HG02763 (cell line): ENCODE measurements around the gene ZFR.
"Not testable (repeated sequence)": the region's sequence is repeated elsewhere in the genome, so short reads cannot be mapped to it uniquely, and the experiment has no call there.

Source experiments
- ATAC-seq: cut with Tn5 transposase; IDR thresholded peaks from one replicate; pipeline ENCODE4 v1.9.1; 2021; ENCODE audit warnings: mild to moderate bottlenecking, moderate library complexity; ENCODE audit not compliant: unreplicated experiment

The ZFR gene

GRCh38 chr5:32452316-32452715 is 7.8 kb upstream of the ZFR start:
- ATAC-seq = not testable (repeated sequence)

- ATAC-seq = no peak
These were observed 6.4 kb upstream of the ZFR start for GRCh38 chr5:32450952-32451351.

- no peak for ATAC-seq
These were observed 4.7 kb upstream of the ZFR start for GRCh38 chr5:32449262-32449661.

- no peak for ATAC-seq
These were observed 2.1 kb upstream of the ZFR start for GRCh38 chr5:32446630-32447029.

GRCh38 chr5:32445831-32446614 is 1.5 kb upstream of the ZFR start:
- no peak for ATAC-seq

- no peak for ATAC-seq
These were observed 783 bp upstream of the ZFR start for GRCh38 chr5:32445287-32445758.

GRCh38 chr5:32443541-32444430 is 754 bp downstream of the ZFR start:
- peak; percentile 31 for ATAC-seq

- peak; percentile 22 for ATAC-seq
These were observed 1.4 kb downstream of the ZFR start for GRCh38 chr5:32443145-32443540.

GRCh38 chr5:32439086-32439642 is 5.4 kb downstream of the ZFR start:
- ATAC-seq = no peak

GRCh38 chr5:32436553-32437242 is 7.8 kb downstream of the ZFR start:
- ATAC-seq = no peak

- no peak for ATAC-seq
These were observed 9.2 kb downstream of the ZFR start for GRCh38 chr5:32435383-32435782.

- ATAC-seq = no peak
These were observed 10.3 kb downstream of the ZFR start for GRCh38 chr5:32434221-32434620.

GRCh38 chr5:32432633-32433032 is 11.9 kb downstream of the ZFR start:
- no peak for ATAC-seq

- not testable (repeated sequence) for ATAC-seq
These were observed 13.7 kb downstream of the ZFR start for GRCh38 chr5:32430825-32431224.

- no peak for ATAC-seq
These were observed 16.1 kb downstream of the ZFR start for GRCh38 chr5:32428426-32428825.

- ATAC-seq = no peak
These were observed 17.9 kb downstream of the ZFR start for GRCh38 chr5:32426440-32427151.

GRCh38 chr5:32422697-32423096 is 21.8 kb downstream of the ZFR start:
- ATAC-seq = no peak

GRCh38 chr5:32421075-32421474 is 23.5 kb downstream of the ZFR start:
- ATAC-seq = no peak

- no peak for ATAC-seq
These were observed 24.0 kb downstream of the ZFR start for GRCh38 chr5:32420506-32420905.

- no peak for ATAC-seq
These were observed 24.7 kb downstream of the ZFR start for GRCh38 chr5:32419791-32420190.
